HG03571 (cell line): ENCODE results near the gene HPSE2.
"Not testable (repeated sequence)": the region's sequence is repeated elsewhere in the genome, so short reads cannot be mapped to it uniquely, and the experiment has no call there.

ENCODE experiments used
- ATAC-seq: cut with Tn5 transposase; IDR thresholded peaks from one replicate; pipeline ENCODE4 v1.9.1; 2021; ENCODE audit not compliant: unreplicated experiment

Gene HPSE2

DNA sequence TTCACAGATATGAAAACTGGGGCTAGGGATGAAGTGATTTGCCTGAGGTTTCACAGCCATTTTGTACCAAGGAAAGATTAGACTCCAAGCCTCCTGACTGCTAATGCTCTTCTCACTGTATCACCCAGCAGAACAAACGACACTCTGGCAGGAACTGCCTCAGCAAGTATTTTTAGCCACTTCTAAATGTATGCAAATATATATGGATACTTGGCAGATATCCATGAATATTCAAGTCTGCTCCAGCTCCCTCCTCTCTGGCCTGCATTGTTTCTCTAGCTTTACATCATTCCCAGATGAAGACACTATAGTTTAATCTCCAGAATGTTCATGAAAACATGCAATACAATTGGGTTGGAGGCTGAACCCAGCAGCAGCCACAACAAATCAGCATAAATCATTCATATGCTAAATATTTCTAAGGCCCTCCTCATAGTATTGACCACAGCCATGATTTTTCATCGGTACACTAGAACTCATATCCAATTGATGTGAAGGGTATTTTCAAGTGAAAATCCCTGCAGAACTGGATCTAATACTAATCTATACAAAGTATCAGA is 65.5 kb downstream of the HPSE2 start:
- no peak for ATAC-seq

DNA sequence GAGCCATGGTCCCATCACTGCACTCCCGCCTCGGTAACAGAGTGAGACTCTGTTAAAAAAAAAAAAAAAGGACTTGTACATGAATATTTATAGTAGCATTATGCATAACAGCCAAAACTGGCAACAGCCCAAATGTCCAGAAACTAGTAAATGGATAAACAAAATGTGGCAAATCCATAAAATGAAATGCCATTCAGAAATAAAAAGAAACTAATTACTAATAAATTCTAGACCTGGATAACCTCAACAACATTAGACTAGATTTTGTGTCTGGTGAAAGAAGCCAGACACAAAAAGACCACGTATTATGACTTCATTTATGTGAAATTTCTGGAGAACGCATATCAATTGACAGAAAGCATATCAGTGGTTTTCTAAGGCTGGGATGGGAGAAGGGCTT is 74.5 kb downstream of the HPSE2 start:
- no peak for ATAC-seq

DNA sequence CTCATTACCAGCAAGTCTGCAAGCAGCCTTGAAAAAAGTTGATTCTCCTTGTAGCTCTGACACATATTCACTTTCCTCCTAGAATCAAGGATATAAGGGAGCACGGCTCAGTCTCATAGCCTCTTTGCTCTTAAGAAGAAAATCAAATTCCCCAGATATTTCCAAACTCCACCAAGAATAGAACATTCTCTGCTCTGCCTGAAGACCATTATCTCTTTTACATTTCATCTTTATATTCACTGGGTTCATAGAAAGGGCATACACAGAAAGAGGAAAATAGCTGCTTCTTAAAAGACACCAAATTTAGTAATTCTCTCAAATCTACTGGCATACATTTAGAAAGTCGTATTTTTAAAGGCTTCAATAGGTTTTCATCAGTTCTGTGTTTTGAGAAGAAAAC is 92.0 kb downstream of the HPSE2 start:
- no peak for ATAC-seq

GRCh38 chr10:99143011-99143410 is 92.6 kb downstream of the HPSE2 start:
- ATAC-seq = no peak

GRCh38 chr10:99132897-99133296 is 102.8 kb downstream of the HPSE2 start:
- not testable (repeated sequence) for ATAC-seq

- ATAC-seq = no peak
Observed at GRCh38 chr10:99125879-99126278, 109.8 kb downstream of the HPSE2 start.

DNA sequence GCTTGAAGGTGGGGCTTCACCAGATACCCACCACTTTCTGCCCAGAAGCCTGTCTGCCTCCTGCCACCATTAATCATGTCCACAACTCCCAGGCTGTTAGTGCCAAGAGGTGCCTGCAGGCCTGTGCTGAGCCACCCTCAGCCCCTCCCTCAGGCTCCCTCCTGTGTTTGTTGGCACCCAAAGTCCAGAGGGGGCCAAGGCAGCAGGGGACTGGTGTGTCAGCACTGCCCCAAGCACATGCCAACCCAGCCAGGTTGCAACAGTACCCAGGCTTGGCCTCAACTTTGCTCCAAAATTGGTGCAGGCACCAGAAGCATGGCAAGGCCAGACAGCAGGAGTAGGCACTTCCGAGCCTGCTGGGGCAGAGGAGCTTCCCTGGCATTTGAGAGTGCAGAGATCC is 111.3 kb downstream of the HPSE2 start:
- no peak for ATAC-seq

DNA sequence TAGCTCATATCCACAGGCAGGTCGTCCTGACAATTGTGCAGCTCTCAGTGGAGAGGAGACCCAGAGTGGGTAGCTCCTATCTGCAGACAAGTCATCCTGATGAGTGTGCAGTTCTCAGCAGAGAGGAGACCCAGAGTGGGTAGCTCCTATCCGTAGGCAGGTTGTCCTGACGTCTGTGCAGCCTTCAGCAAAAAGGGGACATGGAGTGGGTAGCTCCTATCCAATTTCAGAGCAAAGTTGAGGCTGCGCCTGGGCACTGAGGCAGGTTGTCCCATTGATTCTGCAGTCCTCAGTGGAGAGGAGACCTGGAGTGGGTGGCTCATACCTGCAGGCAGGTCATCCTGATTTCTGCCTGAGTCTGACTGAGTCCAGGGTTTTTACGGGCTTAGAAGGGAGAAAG is 111.8 kb downstream of the HPSE2 start:
- no peak for ATAC-seq

GRCh38 chr10:99123336-99123735 is 112.3 kb downstream of the HPSE2 start:
- ATAC-seq = no peak

- no peak for ATAC-seq
Observed at GRCh38 chr10:99119258-99119748, 116.3 kb downstream of the HPSE2 start.

DNA sequence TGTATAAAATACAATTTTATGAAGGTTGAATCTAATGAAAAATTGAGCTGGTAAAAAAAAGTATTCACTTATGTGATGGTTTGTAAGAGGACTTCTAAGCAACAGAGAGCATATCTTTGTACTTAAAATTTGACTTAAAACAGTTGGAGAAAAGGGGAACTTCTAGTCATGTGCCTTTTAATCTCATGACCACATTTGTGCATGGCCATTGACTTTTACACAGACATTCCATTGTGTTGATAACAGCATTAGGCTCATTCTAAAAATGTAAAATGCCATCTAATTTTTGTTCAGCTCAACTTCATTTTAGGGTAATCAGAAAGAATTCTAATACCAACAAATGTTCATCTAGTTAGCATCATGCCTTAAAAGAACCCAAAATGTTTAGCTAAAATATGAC is 119.9 kb downstream of the HPSE2 start:
- ATAC-seq = no peak

DNA sequence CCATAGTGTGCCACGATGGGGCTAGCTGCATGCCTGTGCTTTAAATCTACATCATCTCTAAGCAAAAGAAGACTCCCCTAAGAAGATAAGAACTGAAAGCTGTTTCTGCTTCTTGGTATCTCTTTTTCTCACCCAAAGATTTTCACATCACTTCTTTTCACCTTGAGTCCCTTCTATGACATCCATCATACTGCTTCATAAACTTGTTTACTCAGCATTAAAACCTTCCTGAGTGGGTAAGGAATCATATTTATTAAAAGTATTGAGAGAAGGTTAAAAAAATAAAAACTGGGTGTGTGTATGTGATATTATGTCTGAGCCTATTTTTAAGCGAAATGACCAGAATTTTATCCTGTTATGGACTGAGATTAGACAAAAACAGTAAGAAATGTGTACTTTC is 150.3 kb downstream of the HPSE2 start:
- no peak for ATAC-seq

- ATAC-seq = no peak
Observed at GRCh38 chr10:99084161-99084560, 151.5 kb downstream of the HPSE2 start.

DNA sequence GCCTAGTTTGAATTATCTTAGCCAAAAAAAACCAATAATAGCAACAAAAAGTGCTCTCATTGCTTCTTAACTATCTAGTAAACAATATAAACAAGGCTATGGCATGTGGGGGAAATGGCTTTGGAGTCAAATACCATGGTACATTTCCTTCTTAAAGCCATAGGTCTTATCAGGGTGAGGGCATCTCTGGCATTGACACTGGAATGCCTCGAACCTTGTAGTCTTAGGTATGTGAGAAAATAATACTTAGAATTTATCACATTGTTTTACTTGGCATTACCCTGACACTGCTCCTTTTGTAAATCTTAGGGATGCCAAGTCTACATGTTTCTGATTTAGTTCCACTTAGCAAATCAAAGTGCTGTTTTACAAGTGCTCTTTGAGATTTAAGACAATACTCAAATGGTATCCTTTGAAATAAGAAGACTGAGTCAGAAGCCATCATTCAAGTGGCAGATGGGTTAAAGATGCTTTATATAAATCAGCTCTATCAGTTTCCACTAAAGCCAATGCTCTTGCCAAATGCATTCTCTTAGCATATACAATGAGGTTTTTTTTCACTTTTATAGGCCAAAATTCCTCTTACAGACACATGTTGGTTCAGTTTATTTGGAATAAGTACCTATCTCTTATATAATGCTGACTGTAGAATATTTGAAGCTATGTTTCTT is 155.2 kb downstream of the HPSE2 start:
- no peak for ATAC-seq

GRCh38 chr10:99062591-99062990 is 173.1 kb downstream of the HPSE2 start:
- no peak for ATAC-seq

GRCh38 chr10:99058762-99059161 is 176.9 kb downstream of the HPSE2 start:
- ATAC-seq = no peak

DNA sequence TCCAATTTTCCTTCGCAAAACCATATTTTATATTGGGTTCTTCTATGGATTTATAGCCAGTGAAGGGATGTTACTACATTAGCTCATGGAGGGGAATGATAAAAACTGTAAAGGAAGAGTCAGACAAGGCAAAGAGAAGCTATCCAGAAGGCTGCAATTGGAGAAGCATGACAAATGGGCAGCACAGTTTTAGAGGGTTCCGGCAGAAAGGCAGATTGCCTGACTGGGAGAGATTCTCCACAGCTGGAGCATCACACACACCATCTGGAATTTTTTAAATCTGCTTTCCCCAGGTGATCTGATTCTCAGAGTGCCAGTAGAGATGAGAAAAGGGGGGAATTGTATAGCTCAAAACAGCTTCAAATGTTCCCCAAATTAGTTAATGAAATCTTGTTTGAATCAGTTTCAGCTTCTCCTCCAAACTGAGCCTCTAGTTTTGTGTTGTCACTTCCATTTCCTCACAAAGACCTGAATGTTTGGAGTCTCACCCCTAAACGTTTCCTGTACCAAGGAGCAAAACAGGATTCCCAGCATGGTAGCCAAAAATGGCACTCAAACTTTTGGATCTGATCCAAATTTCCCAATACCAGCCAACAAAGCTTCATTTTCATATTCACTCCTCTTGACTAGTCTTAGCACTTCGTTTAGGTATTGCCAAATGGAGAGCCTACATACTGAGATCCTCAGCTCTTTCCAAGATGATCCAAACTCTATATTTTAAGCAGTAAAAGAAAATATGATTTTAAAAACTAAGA is 177.5 kb downstream of the HPSE2 start:
- no peak for ATAC-seq

DNA sequence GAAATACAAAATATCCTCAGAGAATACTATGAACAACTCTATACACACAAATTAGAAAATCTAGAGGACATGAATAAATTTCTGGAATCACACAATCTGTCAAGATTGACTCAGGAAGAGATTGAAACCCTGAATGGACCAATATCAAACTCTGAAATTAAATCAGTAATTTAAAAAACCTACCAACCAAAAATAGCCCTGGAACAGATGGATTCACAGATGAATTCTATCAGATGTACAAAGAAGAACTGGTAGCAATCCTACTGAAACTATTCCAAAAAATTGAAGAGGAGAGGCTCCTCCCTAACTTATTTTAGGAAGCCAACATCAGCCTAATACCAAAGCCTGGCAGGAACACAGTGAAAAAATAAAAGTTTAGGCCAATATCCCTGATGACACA is 190.0 kb downstream of the HPSE2 start:
- ATAC-seq = no peak

- no peak for ATAC-seq
Observed at GRCh38 chr10:99042051-99042771, 193.4 kb downstream of the HPSE2 start.

DNA sequence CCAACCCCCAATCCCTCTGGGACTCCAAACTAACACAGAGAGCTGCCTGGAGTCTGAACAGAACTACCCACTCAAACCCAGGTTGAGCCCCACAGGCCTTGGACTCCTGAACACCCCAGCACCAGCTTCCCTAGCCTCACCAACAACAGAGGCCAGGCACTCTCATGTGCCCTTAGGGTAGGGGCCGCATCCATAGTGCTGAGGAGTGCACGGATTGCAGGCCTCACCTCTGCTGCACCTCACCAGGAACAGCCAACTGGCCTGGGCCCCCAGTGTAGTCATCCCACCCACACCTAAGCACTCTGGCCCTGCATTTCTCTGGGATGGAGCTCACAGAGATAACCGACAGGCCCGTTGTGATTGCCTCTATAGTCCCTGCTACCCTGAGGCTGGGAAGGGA is 194.2 kb downstream of the HPSE2 start:
- ATAC-seq = no peak

DNA sequence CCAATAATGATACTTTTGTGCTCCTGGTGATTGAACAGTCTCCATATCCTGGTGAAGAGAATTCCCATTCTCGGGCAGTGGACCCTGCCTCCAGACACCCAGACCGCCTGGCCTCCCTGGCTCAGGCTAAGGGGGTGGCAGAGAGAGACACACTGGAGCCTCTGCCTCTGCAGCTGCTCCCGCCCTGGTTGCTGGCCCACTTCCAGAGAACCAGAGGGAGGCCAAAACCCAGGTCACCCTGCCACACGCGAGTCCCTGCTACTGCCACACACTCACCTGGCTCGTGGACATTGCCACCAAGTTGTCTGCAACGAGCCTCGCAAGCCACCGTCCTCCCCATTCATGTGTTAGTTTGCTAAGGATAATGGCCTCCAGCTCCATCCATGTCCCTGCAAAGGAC is 221.8 kb downstream of the HPSE2 start:
- no peak for ATAC-seq

DNA sequence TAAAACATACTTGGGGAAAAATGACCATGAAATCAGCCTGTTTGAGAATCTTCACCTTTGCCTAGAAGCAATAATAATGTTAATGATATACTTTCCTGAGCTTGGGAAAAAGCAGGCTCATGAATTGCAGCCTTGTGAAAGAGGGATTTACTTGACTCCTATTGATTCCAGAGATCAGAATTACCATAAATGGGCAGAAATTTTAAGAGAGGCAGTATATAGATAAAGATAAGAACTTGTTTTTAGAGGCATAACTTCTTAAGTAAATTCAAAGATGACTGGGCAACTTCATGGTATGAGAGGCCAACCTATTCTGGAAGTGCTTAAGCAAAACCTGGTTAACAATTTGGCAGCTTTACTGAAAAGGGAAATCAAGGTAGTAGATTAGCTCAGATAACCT is 225.4 kb downstream of the HPSE2 start:
- no peak for ATAC-seq
